Esophagus squamous epithelium (tissue), 5 donors: Measurements from ENCODE around the gene RALY. TPM values are rescaled to one million over a fixed set of nuclear protein-coding genes. Genes with fewer than 3 reads are reported as not detected.
A peak's percentile ranks its signal among the peaks of the same experiment; 100 is the strongest.

Experiments
- DNase-seq: peaks from one replicate; lab custom pipeline; 2025; lab: John Stamatoyannopoulos, UW
- H3K27ac ChIP-seq, 4 donors: fragments of 200-600 bp; sonication (generic); one replicate each; pipeline ENCODE4 v1.5.1; 2016 to 2019; ENCODE audit warnings: mild to moderate bottlenecking in 1 of 4
- H3K27me3 ChIP-seq, 4 donors: fragments of 200-600 bp; sonication (generic); 1 replicate in 3 of 4; 2 replicates in 1 of 4; pipeline versions ENCODE4 v1.5.1 to v1.6.0; 2017 to 2021; ENCODE audit warnings: antibody characterized with exemption in 1 of 4
- H3K36me3 ChIP-seq, 3 donors: fragments of 200-600 bp; sonication (generic); one replicate each; pipeline ENCODE4 v1.5.1; 2016 to 2019
- H3K4me1 ChIP-seq, 3 donors: fragments of 200-600 bp; sonication (generic); one replicate each; pipeline ENCODE4 v1.5.1; 2017 to 2019
- H3K4me3 ChIP-seq, 4 donors: fragments of 200-600 bp; sonication (generic); 1 replicate in 3 of 4; 2 replicates in 1 of 4; pipeline ENCODE4 v1.5.1; 2016 to 2019; ENCODE audit warnings: mild to moderate bottlenecking in 2 of 4, moderate library complexity in 1 of 4
- H3K9me3 ChIP-seq, 3 donors: fragments of 200-600 bp; sonication (generic); one replicate each; pipeline ENCODE4 v1.5.1; 2016 to 2019
- CTCF ChIP-seq, 6 experiments: fragments of 450-650 bp in 4 of 6; fragments of 200-600 bp in 2 of 6; sonication (generic) in 2 of 6; IDR thresholded peaks; one replicate each; pipeline ENCODE4 v1.5.1; 2016 to 2019; ENCODE audit warnings: antibody characterized with exemption in 6 of 6, mild to moderate bottlenecking in 4 of 6, moderate library complexity in 4 of 6
- POLR2A ChIP-seq, 4 donors: fragments of 450-650 bp; IDR thresholded peaks; one replicate each; pipeline ENCODE4 v1.6.1; 2017; ENCODE audit warnings: antibody characterized with exemption in 4 of 4, mild to moderate bottlenecking in 4 of 4, moderate library complexity in 3 of 4
- WGBS, 2 donors: methylation state at CpG; one replicate each; pipeline ENCODE4 v1.1.5; 2018; 5-methylcytosine and 5-hydroxymethylcytosine counted together
- intact Hi-C: fragments of 100-400 bp; cut with DNase I; formaldehyde crosslinking; loops from one replicate; pipeline ENCODE4 v1.15.0; 2022
- total RNA-seq, 4 donors: library from RNA; depleted of rRNA; stranded (reverse); fragments of >200 nt; gene quantifications; one replicate each; pipeline ENCODE4 v1.1.0, GENCODE V29; 2016
- donor health status: DM: yes; HTN: yes; CAD: no.

RALY gene
- total RNA-seq, 4 donors from 2014 or later, result 70.3 to 100 (median 88.2) TPM

DNA sequence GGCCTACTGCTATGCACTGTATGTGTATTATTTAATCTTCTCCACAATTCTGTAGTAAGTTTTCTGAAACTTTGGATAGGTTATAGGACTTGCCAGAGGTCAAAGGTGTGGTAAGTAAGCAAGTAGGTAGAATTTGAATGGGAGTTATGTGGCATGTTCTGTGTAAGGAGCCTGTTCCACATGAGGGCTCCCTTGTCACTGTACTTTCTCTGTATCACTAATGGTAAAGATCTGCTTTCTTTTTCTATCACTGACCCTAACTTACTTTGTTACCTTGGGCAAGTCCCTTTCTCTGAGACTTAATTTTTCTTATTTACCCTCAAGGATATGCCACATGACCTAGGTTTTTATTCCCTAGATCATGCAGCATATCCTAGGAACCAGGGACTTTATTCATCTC lies 68.0 kb downstream of the RALY start:
- H3K27ac ChIP-seq, result no peak overlapping the region
- intact Hi-C loops, result loop anchor here (10.0 kb wide), 1 partner anchor 267 kb away; no protein-coding TSS in a partner anchor
- H3K27me3 ChIP-seq, result no peaks in the 10 kb centered on the region
- H3K9me3 ChIP-seq, result no peaks in the 10 kb centered on the region
- TF ChIP-seq CTCF (IDR thresholded peaks at IDR 0.05) (no peak), POLR2A (IDR thresholded peaks at IDR 0.05) (no peak)
- peaks cover 0 to 30% (median 0%) of the 10 kb centered on the region in 3 donors for H3K36me3 ChIP-seq
- DNase-seq, result no peak
- H3K4me1 ChIP-seq, result peaks cover 0 to 47% (median 13%) of the 10 kb centered on the region in 3 donors
- no peak overlapping the region for H3K4me3 ChIP-seq

DNA sequence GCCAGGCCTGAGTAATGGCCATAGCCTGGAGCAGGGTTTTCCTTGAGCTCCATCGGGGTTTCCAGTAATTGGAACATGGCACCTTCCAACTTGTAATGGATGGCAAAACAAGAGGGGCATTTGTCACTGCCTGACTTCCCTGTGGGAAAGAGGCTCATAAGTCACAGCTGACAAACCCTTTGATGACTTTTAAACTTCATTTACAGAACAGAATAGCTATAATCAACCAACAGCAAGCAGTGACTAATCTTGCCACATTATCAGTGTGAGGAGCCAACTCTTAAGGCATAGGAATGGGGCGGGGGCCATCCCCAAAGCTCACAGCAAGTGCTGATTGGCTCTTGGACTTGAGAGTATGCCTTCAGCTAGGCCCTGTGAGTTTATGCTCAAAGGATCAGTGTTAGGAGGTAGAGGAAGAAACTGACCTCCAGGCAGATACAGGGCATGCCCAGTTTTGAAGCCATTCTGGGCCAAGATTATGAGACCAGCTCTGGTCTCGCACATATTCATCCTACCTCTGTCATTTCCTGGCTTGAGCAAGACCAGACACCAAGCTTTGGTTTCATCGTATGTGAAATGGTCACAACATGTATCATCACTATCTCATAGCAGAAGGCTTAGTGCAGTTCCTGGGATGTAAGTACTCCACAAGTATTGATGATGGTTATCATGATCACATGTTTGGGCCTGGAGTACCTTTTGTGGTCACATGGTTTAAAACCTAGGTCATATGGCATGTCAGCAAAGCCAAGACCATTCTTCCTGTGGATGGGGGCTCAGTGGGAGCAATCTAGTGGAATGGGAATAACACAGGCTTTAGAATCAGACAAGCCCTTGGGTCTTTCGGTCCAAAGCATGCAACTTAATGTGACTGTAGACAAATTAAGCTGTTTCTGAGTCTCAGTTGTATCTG lies 69.1 kb downstream of the RALY start:
- no peak for TF ChIP-seq POLR2A (IDR thresholded peaks at IDR 0.05)
- no peak for TF ChIP-seq CTCF (IDR thresholded peaks at IDR 0.05)
- no peaks in the 10 kb centered on the region for H3K27me3 ChIP-seq
- peak overlapping the region in 1 of 4 donors; percentile 12 for H3K27ac ChIP-seq
- peaks cover 0 to 30% (median 0%) of the 10 kb centered on the region in 3 donors for H3K36me3 ChIP-seq
- DNase-seq, result no peak
- H3K4me3 ChIP-seq, result no peak overlapping the region
- intact Hi-C loops, result loop anchor here (10.0 kb wide), 1 partner anchor 268 kb away; no protein-coding TSS in a partner anchor
- H3K9me3 ChIP-seq, result no peaks in the 10 kb centered on the region
- peaks cover 0 to 54% (median 23%) of the 10 kb centered on the region in 3 donors for H3K4me1 ChIP-seq
- WGBS, 2 donors, result 34 to 55% methylated on average over 4 to 5 of the region's 5 CpGs

GRCh38 chr20:34064286-34064685 lies 70.6 kb downstream of the RALY start:
- H3K27me3 ChIP-seq, result no peaks in the 10 kb centered on the region
- no peak overlapping the region for H3K4me3 ChIP-seq
- DNase-seq, result no peak
- peaks cover 0 to 68% (median 29%) of the 10 kb centered on the region in 3 donors for H3K4me1 ChIP-seq
- no peak overlapping the region for H3K27ac ChIP-seq
- intact Hi-C loops, result loop anchor here (10.0 kb wide), 1 partner anchor 269 kb away; no protein-coding TSS in a partner anchor
- TF ChIP-seq POLR2A (IDR thresholded peaks at IDR 0.05), result no peak
- no peak for TF ChIP-seq CTCF (IDR thresholded peaks at IDR 0.05)
- WGBS, 2 donors, result 100% methylated on average over 2 to 3 of the region's 3 CpGs
- H3K9me3 ChIP-seq, result no peaks in the 10 kb centered on the region
- H3K36me3 ChIP-seq, result peaks cover 0 to 28% (median 0%) of the 10 kb centered on the region in 3 donors

- peak overlapping the region in 1 of 4 donors; percentile 5 for H3K27ac ChIP-seq
- intact Hi-C loops, result loop anchor here (10.0 kb wide), 1 partner anchor 270 kb away; no protein-coding TSS in a partner anchor
- WGBS, 2 donors, result 64 to 80% methylated on average over 1 of the region's 2 CpGs
Measured at GRCh38 chr20:34065260-34065659, 71.5 kb downstream of the RALY start.

More at GRCh38 chr20:34065260-34065659, 71.5 kb downstream of the RALY start:
- H3K27me3 ChIP-seq, result no peaks in the 10 kb centered on the region
- H3K4me3 ChIP-seq, result no peak overlapping the region
- H3K4me1 ChIP-seq, result peaks cover 0 to 78% (median 34%) of the 10 kb centered on the region in 3 donors
- H3K36me3 ChIP-seq, result peaks cover 0 to 18% (median 0%) of the 10 kb centered on the region in 3 donors
- DNase-seq, result no peak
- no peak for TF ChIP-seq POLR2A (IDR thresholded peaks at IDR 0.05)
- TF ChIP-seq CTCF (IDR thresholded peaks at IDR 0.05), result no peak
- no peaks in the 10 kb centered on the region for H3K9me3 ChIP-seq
